SK-N-SH (cell line): ENCODE data around the gene FRAS1. TPM values are rescaled to one million over a fixed set of nuclear protein-coding genes. Genes with fewer than 3 reads are reported as not detected.
A peak's percentile ranks its signal among the peaks of the same experiment; 100 is the strongest.

ENCODE experiments used
- CTCF ChIA-PET: fragments of 300-600, 350-600 bp; formaldehyde crosslinking; extraction: SDS; loops from one replicate; lab custom pipeline; 2021; lab: Yijun Ruan, JAX
- POLR2A ChIA-PET: fragments of 350-600 bp; sonication (Branson Sonifier 250); formaldehyde crosslinking; extraction: SDS; loops from one replicate; lab custom pipeline; 2020; ENCODE audit warnings: antibody characterized with exemption, inconsistent platforms; lab: Yijun Ruan, JAX
- DNase-seq: peaks from one replicate; pipeline ENCODE4 v3.0.0; 2012
- H2AFZ ChIP-seq: fragments of 200-600 bp; sonication (generic); 2 replicates; pipeline ENCODE4 v1.8.1; 2016; ENCODE audit warnings: antibody characterized with exemption, mild to moderate bottlenecking, low read depth
- H3F3A ChIP-seq: fragments of 200-600 bp; sonication (generic); replicated peaks from 2 replicates; pipeline ENCODE3; 2016; ENCODE audit warnings: antibody characterized with exemption, mild to moderate bottlenecking; ENCODE audit not compliant: insufficient read depth
- H3K27ac ChIP-seq, 2 experiments: fragments of 200-500 bp in 1 of 2; fragments of 200-600 bp in 1 of 2; sonication (Bioruptor generic) in 1 of 2; sonication (generic), shearing (Covaris generic) in 1 of 2; 2 replicates each; pipeline versions ENCODE4 v1.5.1 to v1.6.1; 2014 to 2016; ENCODE audit warnings: low read depth in 2 of 2, inconsistent platforms in 1 of 2, low read length in 1 of 2, mild to moderate bottlenecking in 1 of 2, mixed read lengths in 1 of 2
- H3K27me3 ChIP-seq: fragments of 200-600 bp; sonication (generic), shearing (Covaris generic); 2 replicates; pipeline ENCODE4 v1.6.1; 2016; ENCODE audit warnings: mixed run types; ENCODE audit not compliant: insufficient read depth
- H3K36me3 ChIP-seq, 2 experiments: fragments of 200-500 bp in 1 of 2; fragments of 200-600 bp in 1 of 2; sonication (Bioruptor generic) in 1 of 2; sonication (generic) in 1 of 2; replicated peaks in 1 of 2; 2 replicates each; pipeline versions ENCODE3 to v1.5.1; 2014 to 2016; ENCODE audit warnings: low read length in 1 of 2, mild to moderate bottlenecking in 1 of 2; ENCODE audit not compliant: insufficient read depth in 2 of 2, control insufficient read depth in 1 of 2
- H3K4me1 ChIP-seq, 2 experiments: fragments of 200-500 bp in 1 of 2; fragments of 200-600 bp in 1 of 2; sonication (Bioruptor generic) in 1 of 2; sonication (generic), shearing (Covaris generic) in 1 of 2; 2 replicates each; pipeline versions ENCODE4 v1.5.1 to v1.6.1; 2014 to 2016; ENCODE audit warnings: low read depth in 1 of 2, low read length in 1 of 2, mixed run types in 1 of 2; ENCODE audit not compliant: insufficient read depth in 2 of 2, control insufficient read depth in 1 of 2
- H3K4me2 ChIP-seq: fragments of 200-600 bp; sonication (generic), shearing (Covaris generic); 2 replicates; pipeline ENCODE4 v1.6.1; 2017; ENCODE audit warnings: mixed run types
- H3K4me3 ChIP-seq, 2 experiments: fragments of 200-500 bp in 1 of 2; fragments of 200-600 bp in 1 of 2; sonication (Bioruptor generic) in 1 of 2; sonication (generic), shearing (Covaris generic) in 1 of 2; 2 replicates each; pipeline versions ENCODE4 v1.5.1 to v1.8.1; 2014 to 2016; ENCODE audit warnings: low read depth in 2 of 2, inconsistent platforms in 1 of 2, low read length in 1 of 2, mild to moderate bottlenecking in 1 of 2, mixed read lengths in 1 of 2, moderate library complexity in 1 of 2
- H3K79me2 ChIP-seq: fragments of 200-600 bp; sonication (generic); 2 replicates; pipeline ENCODE4 v1.8.1; 2017; ENCODE audit warnings: mild to moderate bottlenecking; ENCODE audit not compliant: insufficient read depth
- H3K9ac ChIP-seq: fragments of 200-600 bp; sonication (generic); 2 replicates; pipeline ENCODE4 v1.6.1; 2017; ENCODE audit warnings: mixed run types
- H3K9me2 ChIP-seq: fragments of 200-600 bp; sonication (generic); 2 replicates; pipeline ENCODE4 v1.6.1; 2017; ENCODE audit warnings: mixed run types
- H3K9me3 ChIP-seq: fragments of 200-600 bp; sonication (generic); 2 replicates; pipeline ENCODE4 v1.6.1; 2017; ENCODE audit warnings: mixed run types, mild to moderate bottlenecking, moderate library complexity
- H4K20me1 ChIP-seq: fragments of 200-600 bp; sonication (generic); 2 replicates; pipeline ENCODE4 v1.6.1; 2017; ENCODE audit warnings: mild to moderate bottlenecking, mixed run types; ENCODE audit not compliant: insufficient read depth
- CHD2 ChIP-seq: fragments of 150-350 bp; IDR thresholded peaks from 2 replicates; pipeline ENCODE4 v1.6.1; 2018; ENCODE audit warnings: low read length; ENCODE audit not compliant: partially characterized antibody
- CTCF ChIP-seq: fragments of 200-600 bp; sonication (generic); IDR thresholded peaks from 2 replicates; pipeline ENCODE4 v1.6.1; 2017; ENCODE audit warnings: antibody characterized with exemption, mild to moderate bottlenecking, moderate library complexity
- ELF1 ChIP-seq: IDR thresholded peaks from 2 replicates; pipeline ENCODE4 v1.4.0; 2012
- EP300 ChIP-seq, 2 experiments: IDR thresholded peaks; 2 replicates each; pipeline versions ENCODE4 v1.4.0 to v1.6.1; 2012; ENCODE audit warnings: borderline replicate concordance in 1 of 2, low read depth in 1 of 2, low read length in 1 of 2
- EZH2phosphoT487 ChIP-seq: fragments of 200-600 bp; sonication (generic); IDR thresholded peaks from 2 replicates; pipeline ENCODE4 v1.6.1; 2017; ENCODE audit warnings: low read depth, mixed run types, mild to moderate bottlenecking, antibody characterized with exemption, moderate library complexity, borderline replicate concordance
- FOXJ3 ChIP-seq: sonication (generic); formaldehyde crosslinking; IDR thresholded peaks from 2 replicates; pipeline ENCODE4 v1.5.1; 2020; ENCODE audit warnings: mild to moderate bottlenecking, missing genetic modification reagents
- FOXM1 ChIP-seq: IDR thresholded peaks from 2 replicates; pipeline ENCODE4 v1.4.0; 2012; ENCODE audit warnings: low read depth, mild to moderate bottlenecking
- GABPA ChIP-seq: IDR thresholded peaks from 2 replicates; pipeline ENCODE4 v1.4.0; 2012; ENCODE audit warnings: low read depth, mild to moderate bottlenecking
- GATA2 ChIP-seq: sonication (generic); formaldehyde crosslinking; IDR thresholded peaks from 2 replicates; pipeline ENCODE4 v1.5.0; 2020; ENCODE audit warnings: mild to moderate bottlenecking, missing genetic modification reagents
- MAX ChIP-seq: IDR thresholded peaks from 2 replicates; pipeline ENCODE4 v1.4.0; 2012; ENCODE audit warnings: low read depth
- MEF2A ChIP-seq: IDR thresholded peaks from 2 replicates; pipeline ENCODE4 v1.4.0; 2012; ENCODE audit warnings: low read depth, borderline replicate concordance
- MXI1 ChIP-seq: IDR thresholded peaks from 2 replicates; pipeline ENCODE4 v1.6.1; 2012; ENCODE audit warnings: mild to moderate bottlenecking, low read depth, low read length, improper control_type of control experiment
- POLR2AphosphoS5 ChIP-seq: IDR thresholded peaks from 2 replicates; pipeline ENCODE4 v1.6.1; 2012; ENCODE audit warnings: low read depth, low read length
- RAD21 ChIP-seq: IDR thresholded peaks from 2 replicates; pipeline ENCODE4 v1.6.1; 2012; ENCODE audit warnings: mild to moderate bottlenecking, low read length
- RCOR1 ChIP-seq: fragments of 150-350 bp; IDR thresholded peaks from 2 replicates; pipeline ENCODE4 v1.6.1; 2017; ENCODE audit warnings: antibody characterized with exemption, low read length
- RFX5 ChIP-seq: IDR thresholded peaks from 2 replicates; pipeline ENCODE4 v1.6.1; 2012; ENCODE audit warnings: mild to moderate bottlenecking, improper control_type of control experiment, low read length
- SMC3 ChIP-seq: IDR thresholded peaks from 2 replicates; pipeline ENCODE4 v1.6.1; 2012; ENCODE audit warnings: low read depth, low read length, improper control_type of control experiment
- TAF1 ChIP-seq: IDR thresholded peaks from 2 replicates; pipeline ENCODE4 v1.6.1; 2012; ENCODE audit warnings: low read depth, mild to moderate bottlenecking, low read length, moderate library complexity, borderline replicate concordance
- TEAD4 ChIP-seq: IDR thresholded peaks from 2 replicates; pipeline ENCODE4 v1.4.0; 2012; ENCODE audit warnings: mild to moderate bottlenecking, borderline replicate concordance; ENCODE audit not compliant: insufficient read depth
- polyA plus RNA-seq, 3 experiments: library from polyadenylated mRNA; depleted of rRNA; stranded (reverse); fragments of >200 nt; gene quantifications; 2 replicates each; pipeline ENCODE4 v1.2.3, GENCODE V29; 2012
- TF ChIP-seq, protein P1 (sequence below): fragments of 150-350 bp; IDR thresholded peaks from 2 replicates; pipeline ENCODE4 v1.6.1; 2016; ENCODE audit warnings: mild to moderate bottlenecking, low read depth, low read length
- TF ChIP-seq, protein P2 (sequence below): IDR thresholded peaks from 2 replicates; pipeline ENCODE4; 2012

The FRAS1 gene
- polyA plus RNA-seq, 1 of the 3 experiments (the other 2 are of a cell fraction): 8.3 TPM

- no peak for TF ChIP-seq GABPA
- TF ChIP-seq, protein P1, sequence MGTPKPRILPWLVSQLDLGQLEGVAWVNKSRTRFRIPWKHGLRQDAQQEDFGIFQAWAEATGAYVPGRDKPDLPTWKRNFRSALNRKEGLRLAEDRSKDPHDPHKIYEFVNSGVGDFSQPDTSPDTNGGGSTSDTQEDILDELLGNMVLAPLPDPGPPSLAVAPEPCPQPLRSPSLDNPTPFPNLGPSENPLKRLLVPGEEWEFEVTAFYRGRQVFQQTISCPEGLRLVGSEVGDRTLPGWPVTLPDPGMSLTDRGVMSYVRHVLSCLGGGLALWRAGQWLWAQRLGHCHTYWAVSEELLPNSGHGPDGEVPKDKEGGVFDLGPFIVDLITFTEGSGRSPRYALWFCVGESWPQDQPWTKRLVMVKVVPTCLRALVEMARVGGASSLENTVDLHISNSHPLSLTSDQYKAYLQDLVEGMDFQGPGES: no peak
- no peak for TF ChIP-seq MAX
- no peak for TF ChIP-seq TAF1
- no peak for TF ChIP-seq CHD2
- no peak for TF ChIP-seq POLR2AphosphoS5
- no peak for TF ChIP-seq RCOR1
- TF ChIP-seq EP300 (IDR thresholded peaks at IDR 0.05; ENCODE audit: borderline replicate concordance in 1 of 2, low read depth in 1 of 2, low read length in 1 of 2): peak; percentile 19 to 67; a peak in 3 of 4 replicates
- no peak for TF ChIP-seq FOXJ3
- TF ChIP-seq MEF2A: peak; percentile 45; the same call in 1 of the 2 replicates
Observed at GRCh38 chr4:78297116-78297800, 240.1 kb downstream of the FRAS1 start (continued).

- no peak overlapping the region for H3K9ac ChIP-seq
- no peaks in the 10 kb centered on the region for H4K20me1 ChIP-seq
- H3K4me1 ChIP-seq: peaks cover 14 to 37% of the 10 kb centered on the region in 2 experiments
- no peak overlapping the region for H2AFZ ChIP-seq
- H3F3A ChIP-seq: peaks cover 52% of the 10 kb centered on the region
- ChIA-PET CTCF (interaction anchor here (1.0 to 3.7 kb wide), 3 partner anchors 10 to 239 kb away, joined by 3 to 15 read pairs (median 15); no protein-coding TSS in a partner anchor), POLR2A (no interaction called here)
- H3K9me2 ChIP-seq: no peaks in the 10 kb centered on the region
- peak overlapping the region; percentile 60 for H3K4me2 ChIP-seq
- no peak for DNase-seq
- no peaks in the 10 kb centered on the region for H3K79me2 ChIP-seq
- H3K9me3 ChIP-seq: no peaks in the 10 kb centered on the region
- peaks cover 0 to 4% of the 10 kb centered on the region in 2 experiments for H3K36me3 ChIP-seq
- no peak overlapping the region; a peak in 1 of 4 replicates for H3K4me3 ChIP-seq
- H3K27ac ChIP-seq: peak overlapping the region; percentile 66 to 87; a peak in 3 of 4 replicates
- no peaks in the 10 kb centered on the region for H3K27me3 ChIP-seq
- TF ChIP-seq RCOR1 (no peak), MAX (peak; percentile 65; the same call in 1 of the 2 replicates), TEAD4 (peak; percentile 92), ELF1 (no peak), FOXJ3 (no peak), FOXM1 (peak; percentile 81), GATA2 (CRISPR knock-in tag) (no peak), CTCF (no peak), TAF1 (no peak), SMC3 (no peak), CHD2 (no peak), MXI1 (no peak), EZH2phosphoT487 (no peak), MEF2A (no peak; the same call in 1 of the 2 replicates), RFX5 (no peak), RAD21 (no peak)
- TF ChIP-seq, protein P1: no peak
- TF ChIP-seq, protein P2, sequence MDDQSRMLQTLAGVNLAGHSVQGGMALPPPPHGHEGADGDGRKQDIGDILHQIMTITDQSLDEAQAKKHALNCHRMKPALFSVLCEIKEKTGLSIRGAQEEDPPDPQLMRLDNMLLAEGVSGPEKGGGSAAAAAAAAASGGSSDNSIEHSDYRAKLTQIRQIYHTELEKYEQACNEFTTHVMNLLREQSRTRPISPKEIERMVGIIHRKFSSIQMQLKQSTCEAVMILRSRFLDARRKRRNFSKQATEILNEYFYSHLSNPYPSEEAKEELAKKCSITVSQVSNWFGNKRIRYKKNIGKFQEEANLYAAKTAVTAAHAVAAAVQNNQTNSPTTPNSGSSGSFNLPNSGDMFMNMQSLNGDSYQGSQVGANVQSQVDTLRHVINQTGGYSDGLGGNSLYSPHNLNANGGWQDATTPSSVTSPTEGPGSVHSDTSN: peak; percentile 95
Observed at GRCh38 chr4:78298618-78299017, 241.5 kb downstream of the FRAS1 start.
